CD14-positive monocyte (primary cell): Measurements from ENCODE around the gene AKR1C4. TPM values are rescaled to one million over a fixed set of nuclear protein-coding genes. Genes with fewer than 3 reads are reported as not detected.
"Not testable (repeated sequence)": the region's sequence is repeated elsewhere in the genome, so short reads cannot be mapped to it uniquely, and the experiment has no call there.

Source experiments
- DNase-seq, 3 donors: peaks; one replicate each; pipeline ENCODE4 v3.0.0-alpha.2; 2011 to 2022
- H2AFZ ChIP-seq: 2 replicates; pipeline ENCODE4 v1.6.0; 2012; ENCODE audit warnings: mild to moderate bottlenecking, low read depth, low read length, inconsistent platforms; ENCODE audit not compliant: insufficient read depth, poor library complexity, severe bottlenecking
- H3K27ac ChIP-seq, 2 donors: 1 replicate in 1 of 2; 2 replicates in 1 of 2; pipeline ENCODE4 v1.5.1; 2012 to 2013; ENCODE audit warnings: low read length in 2 of 2, control low read depth in 1 of 2, inconsistent platforms in 1 of 2, low read depth in 1 of 2, mild to moderate bottlenecking in 1 of 2
- H3K27me3 ChIP-seq, 2 donors: one replicate each; pipeline versions ENCODE4 v1.6.0 to v1.6.1; 2011 to 2013; ENCODE audit warnings: low read length in 2 of 2; ENCODE audit not compliant: control insufficient read depth in 2 of 2, insufficient read depth in 2 of 2
- H3K36me3 ChIP-seq, 2 donors: replicated peaks in 1 of 2; 1 replicate in 1 of 2; 2 replicates in 1 of 2; pipeline versions ENCODE4 v1.5.1 to v1.6.1; 2012 to 2013; ENCODE audit warnings: low read length in 2 of 2, control low read depth in 1 of 2, inconsistent platforms in 1 of 2, mild to moderate bottlenecking in 1 of 2; ENCODE audit not compliant: insufficient read depth in 2 of 2, control insufficient read depth in 1 of 2
- H3K4me1 ChIP-seq, 2 donors: 1 replicate in 1 of 2; 2 replicates in 1 of 2; pipeline versions ENCODE4 v1.5.1 to v1.6.1; 2012 to 2013; ENCODE audit warnings: low read length in 2 of 2, control low read depth in 1 of 2, inconsistent platforms in 1 of 2, mild to moderate bottlenecking in 1 of 2, moderate library complexity in 1 of 2; ENCODE audit not compliant: insufficient read depth in 2 of 2, control insufficient read depth in 1 of 2
- H3K4me2 ChIP-seq: replicated peaks from 2 replicates; pipeline ENCODE3; 2012; ENCODE audit warnings: low read length, moderate library complexity, mild to moderate bottlenecking; ENCODE audit not compliant: poor library complexity, severe bottlenecking; ENCODE audit errors: extremely low read depth
- H3K4me3 ChIP-seq, 3 experiments: fragments of 200-600 bp in 1 of 3; sonication (generic) in 1 of 3; replicated peaks in 1 of 3; 1 replicate in 2 of 3; 2 replicates in 1 of 3; pipeline ENCODE4 v1.5.1; 2011 to 2013; ENCODE audit warnings: low read length in 3 of 3, mild to moderate bottlenecking in 3 of 3, control low read depth in 2 of 3, low read depth in 2 of 3, inconsistent platforms in 1 of 3, moderate library complexity in 1 of 3
- H3K79me2 ChIP-seq: 2 replicates; pipeline ENCODE4 v1.6.0; 2012; ENCODE audit warnings: mild to moderate bottlenecking, control low read depth, inconsistent platforms, low read length, moderate library complexity; ENCODE audit not compliant: insufficient read depth
- H3K9ac ChIP-seq: 2 replicates; pipeline ENCODE4 v1.6.0; 2017; ENCODE audit warnings: low read length, mild to moderate bottlenecking; ENCODE audit not compliant: insufficient read depth, poor library complexity, severe bottlenecking
- H3K9me3 ChIP-seq, 2 donors: replicated peaks in 1 of 2; 1 replicate in 1 of 2; 2 replicates in 1 of 2; pipeline versions ENCODE4 v1.5.1 to v1.6.1; 2012 to 2013; ENCODE audit warnings: low read length in 2 of 2, control low read depth in 1 of 2; ENCODE audit not compliant: control insufficient read depth in 1 of 2, insufficient read depth in 1 of 2
- H4K20me1 ChIP-seq: 2 replicates; pipeline ENCODE4 v1.6.0; 2012; ENCODE audit warnings: mild to moderate bottlenecking, low read length, control low read depth, moderate library complexity; ENCODE audit not compliant: insufficient read depth
- H3K27ac Mint-ChIP-seq, 7 donors: one replicate each; pipeline ENCODE4 v1.8.0; 2020; ENCODE audit warnings: mild to moderate bottlenecking in 7 of 7, mixed read lengths in 7 of 7, moderate library complexity in 6 of 7, inconsistent platforms in 2 of 7
- H3K27me3 Mint-ChIP-seq, 3 donors: one replicate each; pipeline ENCODE4 v1.8.0; 2021 to 2022; ENCODE audit warnings: low read depth in 3 of 3, mild to moderate bottlenecking in 3 of 3, mixed read lengths in 3 of 3, moderate library complexity in 3 of 3, inconsistent platforms in 1 of 3
- H3K36me3 Mint-ChIP-seq, 2 donors: one replicate each; pipeline ENCODE4 v1.8.0; 2020; ENCODE audit warnings: mixed read lengths in 2 of 2, inconsistent platforms in 1 of 2, mild to moderate bottlenecking in 1 of 2
- H3K4me1 Mint-ChIP-seq: one replicate; pipeline ENCODE4 v1.8.0; 2020; ENCODE audit warnings: mild to moderate bottlenecking, mixed read lengths
- H3K4me3 Mint-ChIP-seq, 2 donors: one replicate each; pipeline ENCODE4 v1.8.0; 2020; ENCODE audit warnings: mild to moderate bottlenecking in 2 of 2, mixed read lengths in 2 of 2, moderate library complexity in 1 of 2
- H3K9me3 Mint-ChIP-seq, 7 donors: one replicate each; pipeline ENCODE4 v1.8.0; 2020 to 2022; ENCODE audit warnings: mixed read lengths in 7 of 7, mild to moderate bottlenecking in 6 of 7, moderate library complexity in 6 of 7, inconsistent platforms in 2 of 7
- CTCF ChIP-seq: fragments of 200-600 bp; IDR thresholded peaks from one replicate; pipeline ENCODE4 v1.8.0; 2022; ENCODE audit warnings: antibody characterized with exemption, mild to moderate bottlenecking
- WGBS: methylation state at CpG from one replicate; pipeline ENCODE4 v1.1.5; 2013; ENCODE audit warnings: missing lambda C conversion rate; ENCODE audit not compliant: insufficient coverage; 5-methylcytosine and 5-hydroxymethylcytosine counted together
- intact Hi-C, 2 donors: fragments of 100-400 bp; cut with micrococcal nuclease; formaldehyde crosslinking; loops; one replicate each; pipeline versions ENCODE4 v1.15.0 to v1.15.1; 2023
- polyA plus RNA-seq, 3 donors: library from polyadenylated mRNA; depleted of rRNA in 1 of 3; unstranded in 2 of 3; stranded (reverse) in 1 of 3; fragments of 300-500 nt in 2 of 3; fragments of >200 nt in 1 of 3; fragmentation: Illumina TruSeq in 2 of 3; gene quantifications; 1 replicate in 2 of 3; 2 replicates in 1 of 3; pipeline ENCODE4 v1.2.3, GENCODE V29; 2012 to 2021

Gene AKR1C4
- polyA plus RNA-seq, 3 donors, result not detected

- Histone ChIP-seq H3K27me3 (no peaks in the 10 kb centered on the region), H3K4me2 (no peak overlapping the region), H4K20me1 (no peaks in the 10 kb centered on the region), H3K36me3 (no peaks in the 10 kb centered on the region), H3K4me3 (no peak overlapping the region), H3K27ac (no peak overlapping the region), H3K9me3 (no peaks in the 10 kb centered on the region), H3K79me2 (no peaks in the 10 kb centered on the region), H2AFZ (no peak overlapping the region), H3K4me1 (no peaks in the 10 kb centered on the region), H3K9ac (no peak overlapping the region)
- Mint-ChIP-seq H3K9me3 (peaks cover 0 to 9% (median 3%) of the 10 kb centered on the region in 7 donors), H3K27ac (peak overlapping the region in 1 of 7 donors; percentile 9), H3K4me1 (no peaks in the 10 kb centered on the region), H3K36me3 (no peaks in the 10 kb centered on the region), H3K27me3 (no peaks in the 10 kb centered on the region), H3K4me3 (no peak overlapping the region)
- no peak for DNase-seq
- intact Hi-C loops, result no loop called here
- TF ChIP-seq CTCF, result no peak
- WGBS, result 86% methylated on average over 6 of the region's 8 CpGs
Observed at GRCh38 chr10:5252177-5253037, 55.8 kb downstream of the AKR1C4 start.

GRCh38 chr10:5254488-5254887 is 57.9 kb downstream of the AKR1C4 start:
- Histone ChIP-seq H3K9me3 (no peaks in the 10 kb centered on the region), H3K9ac (no peak overlapping the region), H3K36me3 (no peaks in the 10 kb centered on the region), H3K4me3 (no peak overlapping the region), H3K4me1 (no peaks in the 10 kb centered on the region), H3K27ac (no peak overlapping the region), H2AFZ (no peak overlapping the region), H3K27me3 (no peaks in the 10 kb centered on the region), H4K20me1 (no peaks in the 10 kb centered on the region), H3K4me2 (no peak overlapping the region), H3K79me2 (no peaks in the 10 kb centered on the region)
- Mint-ChIP-seq H3K4me3 (no peak overlapping the region), H3K27ac (no peak overlapping the region), H3K27me3 (no peaks in the 10 kb centered on the region), H3K4me1 (no peaks in the 10 kb centered on the region), H3K36me3 (no peaks in the 10 kb centered on the region), H3K9me3 (peaks cover 0 to 10% (median 3%) of the 10 kb centered on the region in 7 donors)
- no peak for TF ChIP-seq CTCF
- WGBS, result 96% methylated on average over 3 of the region's 4 CpGs
- DNase-seq, result no peak
- intact Hi-C loops, result no loop called here

- intact Hi-C loops, DNase-seq: not testable (repeated sequence)
Observed at GRCh38 chr10:5257768-5258167, 61.1 kb downstream of the AKR1C4 start.

More at GRCh38 chr10:5257768-5258167, 61.1 kb downstream of the AKR1C4 start:
- not testable (repeated sequence) for H3K27me3 Mint-ChIP-seq, H3K9me3 Mint-ChIP-seq, H3K4me3 ChIP-seq, H2AFZ ChIP-seq, H3K4me1 Mint-ChIP-seq, H3K4me3 Mint-ChIP-seq, H3K36me3 ChIP-seq, H3K9ac ChIP-seq, H3K36me3 Mint-ChIP-seq, H3K4me1 ChIP-seq, H4K20me1 ChIP-seq, H3K27ac Mint-ChIP-seq, H3K9me3 ChIP-seq, H3K4me2 ChIP-seq, H3K27me3 ChIP-seq, H3K27ac ChIP-seq, H3K79me2 ChIP-seq
- WGBS, result no CpG with 5 or more reads among the region's 3 CpGs
